GM12864 (cell line): ENCODE data around the gene UBE2Z.

Experiments used
- DNase-seq: peaks from one replicate; pipeline ENCODE4 v3.0.0-alpha.2; 2011; ENCODE audit warnings: low read depth
- H3K4me3 ChIP-seq: 2 replicates; pipeline ENCODE4 v1.5.1; 2011; ENCODE audit warnings: mild to moderate bottlenecking, low read depth, low read length, control low read depth
- TF ChIP-seq, protein P1 (sequence below): IDR thresholded peaks from 2 replicates; pipeline ENCODE4 v1.5.1; 2011; ENCODE audit warnings: low read depth, mild to moderate bottlenecking, moderate library complexity, low read length, control low read depth, inconsistent platforms; ENCODE audit errors: missing control alignments

The UBE2Z gene

GRCh38 chr17:48890086-48890485 lies 18.1 kb upstream of the UBE2Z start:
- TF ChIP-seq, protein P1, sequence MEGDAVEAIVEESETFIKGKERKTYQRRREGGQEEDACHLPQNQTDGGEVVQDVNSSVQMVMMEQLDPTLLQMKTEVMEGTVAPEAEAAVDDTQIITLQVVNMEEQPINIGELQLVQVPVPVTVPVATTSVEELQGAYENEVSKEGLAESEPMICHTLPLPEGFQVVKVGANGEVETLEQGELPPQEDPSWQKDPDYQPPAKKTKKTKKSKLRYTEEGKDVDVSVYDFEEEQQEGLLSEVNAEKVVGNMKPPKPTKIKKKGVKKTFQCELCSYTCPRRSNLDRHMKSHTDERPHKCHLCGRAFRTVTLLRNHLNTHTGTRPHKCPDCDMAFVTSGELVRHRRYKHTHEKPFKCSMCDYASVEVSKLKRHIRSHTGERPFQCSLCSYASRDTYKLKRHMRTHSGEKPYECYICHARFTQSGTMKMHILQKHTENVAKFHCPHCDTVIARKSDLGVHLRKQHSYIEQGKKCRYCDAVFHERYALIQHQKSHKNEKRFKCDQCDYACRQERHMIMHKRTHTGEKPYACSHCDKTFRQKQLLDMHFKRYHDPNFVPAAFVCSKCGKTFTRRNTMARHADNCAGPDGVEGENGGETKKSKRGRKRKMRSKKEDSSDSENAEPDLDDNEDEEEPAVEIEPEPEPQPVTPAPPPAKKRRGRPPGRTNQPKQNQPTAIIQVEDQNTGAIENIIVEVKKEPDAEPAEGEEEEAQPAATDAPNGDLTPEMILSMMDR, result no peak
- H3K4me3 ChIP-seq, result no peak overlapping the region
- no peak for DNase-seq

DNA sequence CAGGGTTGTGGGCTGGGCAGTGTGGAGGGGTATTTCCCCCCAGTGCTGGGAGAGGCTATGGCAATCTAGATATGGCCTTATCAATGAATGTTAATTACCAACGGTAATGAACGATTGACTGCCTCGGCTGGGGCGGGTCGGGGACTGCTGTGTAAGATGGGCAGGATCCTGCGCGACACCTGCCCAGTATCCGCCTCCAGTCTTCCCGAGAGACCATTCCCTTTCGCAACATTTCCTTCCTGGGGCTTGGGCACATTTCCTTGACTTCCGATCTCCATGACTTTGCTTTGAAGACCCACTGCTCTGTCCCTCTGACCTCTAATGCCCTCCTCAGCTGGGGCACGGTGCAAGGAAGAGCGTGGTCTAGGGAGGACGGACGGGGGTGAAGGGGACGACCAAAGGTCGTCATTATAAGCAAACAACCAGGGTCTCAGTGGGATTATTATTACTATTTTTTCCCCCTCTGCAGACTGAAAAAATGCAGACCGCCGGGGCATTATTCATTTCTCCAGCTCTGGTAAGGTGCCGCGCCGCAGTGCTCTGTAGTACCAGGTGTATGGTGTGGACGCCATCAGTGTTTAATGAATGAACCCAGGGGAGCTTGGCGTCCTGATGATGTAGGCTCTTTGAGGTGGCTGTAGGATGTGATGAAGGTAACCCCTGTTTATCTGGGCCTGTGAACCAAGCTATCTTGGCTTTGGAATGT lies 15.1 kb upstream of the UBE2Z start:
- DNase-seq, result no peak
- H3K4me3 ChIP-seq, result peak overlapping the region; percentile 92
- TF ChIP-seq, protein P1, result no peak

- DNase-seq, result no peak
- TF ChIP-seq, protein P1, result no peak
- H3K4me3 ChIP-seq, result peak overlapping the region; percentile 92
Measured at GRCh38 chr17:48893646-48894508, 14.3 kb upstream of the UBE2Z start.

- TF ChIP-seq, protein P1, result no peak
- H3K4me3 ChIP-seq, result no peak overlapping the region
- DNase-seq, result no peak
Measured at GRCh38 chr17:48894886-48895285, 13.3 kb upstream of the UBE2Z start.

DNA sequence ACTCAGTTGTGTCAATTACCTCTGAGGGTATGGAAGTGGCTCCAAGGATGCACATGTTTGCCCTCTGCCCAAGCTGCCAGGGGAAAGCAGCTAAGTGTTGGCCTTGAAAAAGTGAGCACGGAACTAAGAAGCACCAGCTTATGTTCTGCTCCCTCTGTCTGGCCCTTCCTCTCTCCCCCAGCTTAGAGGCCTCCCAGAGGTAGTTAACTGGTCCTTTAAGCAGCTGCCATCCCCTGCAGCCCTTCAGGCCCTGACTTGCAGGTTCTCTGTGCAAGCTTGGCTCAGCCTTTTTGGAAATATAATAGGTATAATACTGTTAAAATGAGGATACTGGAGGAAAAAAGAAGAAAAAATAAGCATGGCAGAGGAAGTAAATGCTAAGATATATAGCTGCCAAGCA lies 7.0 kb upstream of the UBE2Z start:
- no peak for DNase-seq
- no peak overlapping the region for H3K4me3 ChIP-seq
- TF ChIP-seq, protein P1, result no peak

DNA sequence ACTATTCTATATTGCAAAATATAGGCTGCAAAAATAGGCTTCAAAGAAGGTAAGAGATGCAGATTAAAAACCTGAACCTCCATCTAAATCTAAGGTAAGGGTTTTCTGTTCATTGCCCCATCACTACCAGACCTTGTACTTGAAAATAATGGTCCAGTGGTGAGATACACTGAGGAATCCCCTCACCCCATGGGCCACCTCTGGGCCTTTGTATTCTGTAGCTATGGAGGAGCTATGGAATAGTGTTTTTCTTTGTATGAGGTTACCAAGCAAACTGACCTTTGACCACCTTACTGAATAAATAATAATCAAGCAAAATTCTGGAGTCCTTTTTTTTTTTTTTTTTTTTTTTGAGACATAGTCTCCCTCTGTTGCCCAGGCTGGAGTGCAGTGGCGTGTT lies 4.8 kb upstream of the UBE2Z start:
- no peak for DNase-seq
- TF ChIP-seq, protein P1, result no peak
- no peak overlapping the region for H3K4me3 ChIP-seq
